Measurements from ENCODE around the gene UBQLNL. TPM values are rescaled to one million over a fixed set of nuclear protein-coding genes. Genes with fewer than 3 reads are reported as not detected.

Gene UBQLNL
- total and polyA plus RNA-seq, 2 of the 13 experiments (the other 11 are each of a cell fraction or from before 2014, with no cell fraction given), result 0.08 TPM; not detected in 1

DNA sequence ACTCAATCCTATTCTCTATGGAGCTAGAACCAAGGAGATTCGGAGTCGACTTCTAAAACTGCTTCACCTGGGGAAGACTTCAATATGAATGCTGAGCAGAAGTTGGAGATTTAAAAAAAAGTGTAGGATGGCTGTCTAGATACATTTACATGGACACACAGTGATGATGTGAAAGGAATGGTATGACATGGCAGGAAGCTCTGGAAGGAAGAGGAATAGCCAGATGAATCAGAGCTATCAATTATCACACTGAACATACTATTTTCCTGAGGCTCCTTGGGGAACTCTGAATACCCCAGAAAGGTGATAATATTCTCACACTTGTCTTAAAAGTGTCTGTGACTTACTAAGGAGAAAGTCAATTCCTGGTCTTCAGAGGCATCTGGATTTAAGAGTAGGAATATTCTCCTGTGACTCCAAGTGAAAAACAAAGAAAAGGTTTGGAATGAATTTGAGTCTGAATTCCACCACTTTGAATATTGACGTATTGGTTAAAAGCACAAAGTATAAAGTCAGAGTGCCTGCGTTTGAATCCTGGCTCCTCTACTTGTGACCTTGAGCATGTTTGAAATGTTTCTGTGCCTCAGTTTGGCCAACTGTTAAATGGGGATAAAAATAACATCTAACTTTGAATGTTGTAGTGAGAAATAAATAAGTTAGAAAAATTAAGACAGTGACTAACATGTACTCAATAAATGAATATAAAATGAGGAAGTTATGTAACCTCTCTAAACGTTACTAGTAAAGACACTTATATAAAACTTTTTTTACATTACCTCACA is 26.7 kb downstream of the UBQLNL start:
- intact Hi-C loops (cut with micrococcal nuclease; ENCODE audit: unreplicated experiment), result no loop called here
- 2% methylated on average over 5 of the region's 5 CpGs for WGBS (ENCODE audit: low lambda C conversion rate)
- no peaks in the 10 kb centered on the region for H4K20me1 ChIP-seq (ENCODE audit: insufficient read depth, low read length)
- TF ChIP-seq ZNF629 (CRISPR knock-in tag; conservative IDR thresholded peaks at IDR 0.05), result no peak
- no peak for TF ChIP-seq ZNF337 (CRISPR knock-in tag; IDR thresholded peaks at IDR 0.05; ENCODE audit: borderline replicate concordance, low read depth)
- TF ChIP-seq RBM39 (IDR thresholded peaks at IDR 0.05; ENCODE audit: low read depth, low read length, poor library complexity, severe bottlenecking), result no peak
- TF ChIP-seq, protein P1, sequence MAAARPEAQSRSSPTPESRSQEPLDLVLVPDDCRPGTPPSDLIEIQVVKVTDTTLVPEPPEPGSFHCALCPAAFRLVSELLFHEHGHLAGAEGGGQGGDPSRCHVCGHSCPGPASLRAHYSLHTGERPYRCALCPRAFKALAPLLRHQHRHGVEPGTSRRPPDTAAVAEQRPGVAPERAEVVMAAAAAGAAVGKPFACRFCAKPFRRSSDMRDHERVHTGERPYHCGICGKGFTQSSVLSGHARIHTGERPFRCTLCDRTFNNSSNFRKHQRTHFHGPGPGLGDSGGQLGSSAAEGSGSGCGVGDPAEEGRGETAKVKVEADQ (CRISPR knock-in tag; IDR thresholded peaks at IDR 0.05; ENCODE audit: borderline replicate concordance), result no peak
- no peak for TF ChIP-seq HNRNPL (IDR thresholded peaks at IDR 0.05; ENCODE audit: low read depth, low read length)
- TF ChIP-seq, protein P2, sequence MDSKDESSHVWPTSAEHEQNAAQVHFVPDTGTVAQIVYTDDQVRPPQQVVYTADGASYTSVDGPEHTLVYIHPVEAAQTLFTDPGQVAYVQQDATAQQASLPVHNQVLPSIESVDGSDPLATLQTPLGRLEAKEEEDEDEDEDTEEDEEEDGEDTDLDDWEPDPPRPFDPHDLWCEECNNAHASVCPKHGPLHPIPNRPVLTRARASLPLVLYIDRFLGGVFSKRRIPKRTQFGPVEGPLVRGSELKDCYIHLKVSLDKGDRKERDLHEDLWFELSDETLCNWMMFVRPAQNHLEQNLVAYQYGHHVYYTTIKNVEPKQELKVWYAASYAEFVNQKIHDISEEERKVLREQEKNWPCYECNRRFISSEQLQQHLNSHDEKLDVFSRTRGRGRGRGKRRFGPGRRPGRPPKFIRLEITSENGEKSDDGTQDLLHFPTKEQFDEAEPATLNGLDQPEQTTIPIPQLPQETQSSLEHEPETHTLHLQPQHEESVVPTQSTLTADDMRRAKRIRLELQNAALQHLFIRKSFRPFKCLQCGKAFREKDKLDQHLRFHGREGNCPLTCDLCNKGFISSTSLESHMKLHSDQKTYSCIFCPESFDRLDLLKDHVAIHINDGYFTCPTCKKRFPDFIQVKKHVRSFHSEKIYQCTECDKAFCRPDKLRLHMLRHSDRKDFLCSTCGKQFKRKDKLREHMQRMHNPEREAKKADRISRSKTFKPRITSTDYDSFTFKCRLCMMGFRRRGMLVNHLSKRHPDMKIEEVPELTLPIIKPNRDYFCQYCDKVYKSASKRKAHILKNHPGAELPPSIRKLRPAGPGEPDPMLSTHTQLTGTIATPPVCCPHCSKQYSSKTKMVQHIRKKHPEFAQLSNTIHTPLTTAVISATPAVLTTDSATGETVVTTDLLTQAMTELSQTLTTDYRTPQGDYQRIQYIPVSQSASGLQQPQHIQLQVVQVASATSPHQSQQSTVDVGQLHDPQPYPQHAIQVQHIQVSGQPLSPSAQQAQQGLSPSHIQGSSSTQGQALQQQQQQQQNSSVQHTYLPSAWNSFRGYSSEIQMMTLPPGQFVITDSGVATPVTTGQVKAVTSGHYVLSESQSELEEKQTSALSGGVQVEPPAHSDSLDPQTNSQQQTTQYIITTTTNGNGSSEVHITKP (CRISPR knock-in tag; IDR thresholded peaks at IDR 0.05; ENCODE audit: low read depth), result no peak
- no peak for TF ChIP-seq ZNF564 (CRISPR knock-in tag; IDR thresholded peaks at IDR 0.05)
- TF ChIP-seq MBD4 (IDR thresholded peaks at IDR 0.05; ENCODE audit: borderline replicate concordance, low read length), result no peak
- no peak for TF ChIP-seq NCOA5 (CRISPR knock-in tag; IDR thresholded peaks at IDR 0.05)
- TF ChIP-seq SMC3 (IDR thresholded peaks at IDR 0.05; ENCODE audit: low read length), result no peak
- TF ChIP-seq, protein P3, sequence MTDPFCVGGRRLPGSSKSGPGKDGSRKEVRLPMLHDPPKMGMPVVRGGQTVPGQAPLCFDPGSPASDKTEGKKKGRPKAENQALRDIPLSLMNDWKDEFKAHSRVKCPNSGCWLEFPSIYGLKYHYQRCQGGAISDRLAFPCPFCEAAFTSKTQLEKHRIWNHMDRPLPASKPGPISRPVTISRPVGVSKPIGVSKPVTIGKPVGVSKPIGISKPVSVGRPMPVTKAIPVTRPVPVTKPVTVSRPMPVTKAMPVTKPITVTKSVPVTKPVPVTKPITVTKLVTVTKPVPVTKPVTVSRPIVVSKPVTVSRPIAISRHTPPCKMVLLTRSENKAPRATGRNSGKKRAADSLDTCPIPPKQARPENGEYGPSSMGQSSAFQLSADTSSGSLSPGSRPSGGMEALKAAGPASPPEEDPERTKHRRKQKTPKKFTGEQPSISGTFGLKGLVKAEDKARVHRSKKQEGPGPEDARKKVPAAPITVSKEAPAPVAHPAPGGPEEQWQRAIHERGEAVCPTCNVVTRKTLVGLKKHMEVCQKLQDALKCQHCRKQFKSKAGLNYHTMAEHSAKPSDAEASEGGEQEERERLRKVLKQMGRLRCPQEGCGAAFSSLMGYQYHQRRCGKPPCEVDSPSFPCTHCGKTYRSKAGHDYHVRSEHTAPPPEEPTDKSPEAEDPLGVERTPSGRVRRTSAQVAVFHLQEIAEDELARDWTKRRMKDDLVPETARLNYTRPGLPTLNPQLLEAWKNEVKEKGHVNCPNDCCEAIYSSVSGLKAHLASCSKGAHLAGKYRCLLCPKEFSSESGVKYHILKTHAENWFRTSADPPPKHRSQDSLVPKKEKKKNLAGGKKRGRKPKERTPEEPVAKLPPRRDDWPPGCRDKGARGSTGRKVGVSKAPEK (CRISPR knock-in tag; IDR thresholded peaks at IDR 0.05; ENCODE audit: borderline replicate concordance), result no peak
- TF ChIP-seq, protein P4, sequence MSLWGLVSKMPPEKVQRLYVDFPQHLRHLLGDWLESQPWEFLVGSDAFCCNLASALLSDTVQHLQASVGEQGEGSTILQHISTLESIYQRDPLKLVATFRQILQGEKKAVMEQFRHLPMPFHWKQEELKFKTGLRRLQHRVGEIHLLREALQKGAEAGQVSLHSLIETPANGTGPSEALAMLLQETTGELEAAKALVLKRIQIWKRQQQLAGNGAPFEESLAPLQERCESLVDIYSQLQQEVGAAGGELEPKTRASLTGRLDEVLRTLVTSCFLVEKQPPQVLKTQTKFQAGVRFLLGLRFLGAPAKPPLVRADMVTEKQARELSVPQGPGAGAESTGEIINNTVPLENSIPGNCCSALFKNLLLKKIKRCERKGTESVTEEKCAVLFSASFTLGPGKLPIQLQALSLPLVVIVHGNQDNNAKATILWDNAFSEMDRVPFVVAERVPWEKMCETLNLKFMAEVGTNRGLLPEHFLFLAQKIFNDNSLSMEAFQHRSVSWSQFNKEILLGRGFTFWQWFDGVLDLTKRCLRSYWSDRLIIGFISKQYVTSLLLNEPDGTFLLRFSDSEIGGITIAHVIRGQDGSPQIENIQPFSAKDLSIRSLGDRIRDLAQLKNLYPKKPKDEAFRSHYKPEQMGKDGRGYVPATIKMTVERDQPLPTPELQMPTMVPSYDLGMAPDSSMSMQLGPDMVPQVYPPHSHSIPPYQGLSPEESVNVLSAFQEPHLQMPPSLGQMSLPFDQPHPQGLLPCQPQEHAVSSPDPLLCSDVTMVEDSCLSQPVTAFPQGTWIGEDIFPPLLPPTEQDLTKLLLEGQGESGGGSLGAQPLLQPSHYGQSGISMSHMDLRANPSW (CRISPR knock-in tag; IDR thresholded peaks at IDR 0.05; ENCODE audit: borderline replicate concordance), result no peak
- no peaks in the 10 kb centered on the region for H3K4me1 ChIP-seq (ENCODE audit: insufficient read depth, low read length)
- no peaks in the 10 kb centered on the region for H3K9me3 ChIP-seq (ENCODE audit: low read length)
- no peak overlapping the region for H3K27ac ChIP-seq (ENCODE audit: extremely low read length, insufficient read depth, low read length)
- H2AFZ ChIP-seq (ENCODE audit: low read length), result no peak overlapping the region
- no peaks in the 10 kb centered on the region for H3K36me3 ChIP-seq (replicated peaks in 1 of 2; ENCODE audit: control insufficient read depth in 1 of 2, insufficient read depth in 2 of 2, low read length in 2 of 2)
- CTCF ChIA-PET (ENCODE audit: low intra/inter-chr PET ratio, low total read pairs), result no interaction called here
- DNase-seq (ENCODE audit: low spot score) (no peak), ATAC-seq (no peak), FAIRE-seq (no peak)
- no peak overlapping the region for H3K4me2 ChIP-seq (ENCODE audit: low read depth, low read length)
- no peak overlapping the region for H3K4me3 ChIP-seq (replicated peaks in 1 of 3; ENCODE audit: insufficient read depth in 1 of 3, low read depth in 2 of 3, low read length in 3 of 3)
- no peaks in the 10 kb centered on the region for H3K79me2 ChIP-seq (ENCODE audit: insufficient read depth, low read length)
- in situ Hi-C loops (cut with HindIII; ENCODE audit: extremely low pct_ligation_motif_present, low pct_unique_long_range_greater_than_20kb), result no loop called here
- H3K9ac ChIP-seq (ENCODE audit: insufficient read depth, low read depth, low read length), result no peak overlapping the region
- POLR2A ChIA-PET, result no interaction called here
- 0 out of 5 replicates have a peak, but pooled peaks cover 0 to 2% of the 10 kb centered on the region in 2 experiments for H3K27me3 ChIP-seq (ENCODE audit: control insufficient read depth in 1 of 2, insufficient read depth in 2 of 2, low read length in 2 of 2)
- BruUV-seq (replicated peaks), result no TSS peak
